Measurements from ENCODE around the gene CLDN16.

The CLDN16 gene

DNA sequence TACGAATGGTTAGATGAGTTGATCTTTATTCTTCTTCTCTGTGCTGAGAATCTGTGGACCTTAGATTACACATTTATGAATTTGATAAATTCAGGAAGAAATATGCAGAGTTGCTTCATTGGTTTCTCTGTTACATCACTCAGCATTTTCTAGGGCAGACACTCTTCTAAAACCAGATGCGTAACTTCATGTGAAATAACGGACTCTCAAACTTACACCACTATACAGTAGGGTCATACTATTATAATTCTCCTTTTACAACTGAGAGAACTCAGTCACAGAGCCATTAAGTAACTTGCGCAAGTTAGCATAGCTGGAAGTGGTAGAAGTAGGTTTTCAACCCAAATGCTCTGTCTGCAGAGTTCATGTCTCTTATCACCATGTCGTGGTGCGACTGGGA is 56.0 kb downstream of the CLDN16 start:
- DNase-seq, result no peak

DNA sequence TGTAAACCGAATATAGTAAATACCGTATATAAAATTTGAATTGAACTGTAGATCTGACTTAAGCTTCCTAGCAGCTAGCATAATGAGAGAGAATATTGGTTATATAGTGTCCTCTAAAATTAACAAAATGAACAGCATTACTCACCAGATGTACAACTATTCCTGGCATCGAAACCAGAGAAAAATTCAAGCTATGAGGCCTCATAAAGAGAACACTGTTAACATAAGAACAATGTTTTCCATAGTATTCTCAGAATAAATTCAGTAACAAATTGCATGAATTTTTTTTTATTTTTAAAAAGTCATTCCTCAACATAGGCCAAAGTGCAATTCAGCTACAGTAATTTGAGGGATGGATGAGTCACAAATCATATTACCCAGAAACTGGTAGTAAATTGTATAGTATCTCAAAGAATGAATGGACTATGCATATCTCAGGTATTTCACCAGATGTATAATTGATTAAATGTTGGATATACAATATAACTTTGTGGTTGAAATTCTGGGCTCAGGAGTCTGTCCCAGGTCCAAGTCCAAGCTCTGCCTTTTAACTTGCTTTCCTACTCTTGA is 56.7 kb downstream of the CLDN16 start:
- DNase-seq, result no peak

DNA sequence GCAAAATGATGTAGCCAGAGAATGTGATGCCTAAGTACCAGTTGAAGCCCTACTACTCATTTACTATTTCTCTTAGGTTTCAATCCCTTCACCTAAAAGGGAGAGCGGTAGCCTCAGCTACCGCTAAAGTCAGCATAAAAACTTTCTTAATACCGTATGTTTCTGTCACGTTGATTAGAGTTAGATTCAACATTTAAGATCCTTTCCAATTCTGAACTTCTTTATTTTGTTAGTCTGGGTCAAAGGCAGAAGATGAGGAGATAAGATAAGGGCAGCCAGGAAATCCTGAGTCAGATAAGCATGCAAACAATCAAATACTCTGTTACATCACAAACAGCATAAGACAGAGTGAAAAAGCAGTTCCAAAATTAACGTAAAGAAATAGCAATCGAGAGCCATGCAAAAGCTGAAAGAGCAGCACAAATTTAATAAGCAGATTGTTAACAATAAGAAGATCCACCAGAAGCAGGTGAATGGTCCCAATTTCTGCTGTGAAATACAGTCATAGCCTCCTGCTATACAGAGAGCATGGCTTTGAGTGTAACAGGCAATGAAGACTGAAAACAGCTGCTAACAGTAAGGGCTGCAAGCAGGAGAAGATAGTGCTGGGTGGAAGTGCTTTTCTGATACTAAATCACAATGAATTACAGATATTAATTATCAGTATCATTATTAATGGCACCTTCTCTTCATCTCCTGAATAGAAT is 58.8 kb downstream of the CLDN16 start:
- no peak for DNase-seq

DNA sequence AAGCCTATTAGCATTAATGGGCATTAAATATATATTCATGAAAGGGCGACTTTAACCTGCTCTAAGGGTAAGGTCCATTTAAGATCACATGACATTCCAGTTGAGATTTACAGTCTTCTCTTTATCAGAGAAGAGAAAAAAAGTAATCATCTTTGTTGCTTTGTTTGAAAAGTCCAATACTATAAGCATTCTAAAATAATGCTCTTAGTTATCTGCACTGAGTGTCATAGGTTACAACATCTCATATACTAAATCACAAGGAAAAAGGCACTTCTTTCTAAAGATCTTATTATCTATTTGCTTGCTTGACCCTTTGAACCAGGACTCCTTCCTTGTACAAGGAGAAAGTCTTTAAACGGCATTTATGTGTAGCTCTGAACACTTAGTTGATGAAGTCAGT is 60.3 kb downstream of the CLDN16 start:
- DNase-seq, result no peak

DNA sequence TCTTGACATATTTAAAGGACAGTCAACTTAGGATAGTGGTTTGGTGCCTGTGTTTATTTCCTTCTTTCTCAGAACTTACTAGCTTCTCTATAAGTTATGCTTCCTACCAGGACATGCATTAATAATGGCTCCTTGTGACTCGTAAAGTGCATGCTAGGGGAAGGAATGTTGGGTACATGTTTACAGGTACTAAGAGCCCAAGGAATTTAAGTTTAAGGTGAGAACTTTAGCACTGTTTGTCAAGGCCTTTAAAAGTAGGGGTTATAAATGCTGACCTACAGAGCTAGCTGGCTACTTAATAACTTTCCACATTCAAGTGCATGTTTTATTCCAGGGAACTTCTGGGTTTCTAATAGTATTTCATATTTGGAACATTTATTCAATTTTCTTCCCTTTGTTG is 61.8 kb downstream of the CLDN16 start, which contains the start of gene TMEM207:
TSS of gene TMEM207 (minus strand) at position 101 of the 400 bp plus-strand sequence. CDS start at position 9, 92 bp downstream.
- DNase-seq, result no peak

DNA sequence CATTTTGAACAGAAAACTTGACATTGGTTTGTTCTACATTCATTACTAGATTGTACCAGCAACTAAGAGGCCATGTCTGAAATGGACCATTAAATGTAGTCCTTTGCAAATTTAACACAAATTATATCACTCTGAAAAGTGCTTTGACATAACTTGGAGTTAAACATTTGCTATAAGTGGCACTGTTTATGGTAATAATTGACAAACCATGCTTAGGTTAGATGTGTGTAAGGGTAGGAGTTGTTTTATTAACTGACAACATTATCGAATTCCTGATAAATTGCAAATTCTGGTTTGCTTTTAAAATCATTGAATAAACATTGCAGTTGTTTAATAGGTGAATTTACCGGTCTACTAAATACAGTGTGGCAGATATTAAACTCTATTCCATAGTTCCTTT is 67.9 kb downstream of the CLDN16 start:
- DNase-seq, result no peak

DNA sequence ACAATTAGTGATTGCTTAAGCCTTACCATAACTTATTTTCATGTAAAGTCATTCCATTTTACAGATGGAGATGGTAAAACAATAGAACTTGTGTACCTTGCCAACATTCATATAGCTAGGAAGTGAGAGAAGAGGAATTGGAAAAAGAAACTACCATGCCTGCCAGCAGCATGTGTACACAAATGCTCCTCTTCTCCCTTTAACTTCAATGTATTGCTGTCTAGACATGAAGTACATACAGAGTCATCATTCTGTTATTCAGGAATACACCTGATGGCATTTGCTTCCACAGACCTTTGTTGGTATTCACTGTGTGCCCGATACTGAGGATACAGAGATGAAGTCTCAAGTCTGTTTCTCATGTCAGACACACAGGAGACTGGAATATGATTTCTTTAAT is 68.8 kb downstream of the CLDN16 start:
- DNase-seq, result no peak

DNA sequence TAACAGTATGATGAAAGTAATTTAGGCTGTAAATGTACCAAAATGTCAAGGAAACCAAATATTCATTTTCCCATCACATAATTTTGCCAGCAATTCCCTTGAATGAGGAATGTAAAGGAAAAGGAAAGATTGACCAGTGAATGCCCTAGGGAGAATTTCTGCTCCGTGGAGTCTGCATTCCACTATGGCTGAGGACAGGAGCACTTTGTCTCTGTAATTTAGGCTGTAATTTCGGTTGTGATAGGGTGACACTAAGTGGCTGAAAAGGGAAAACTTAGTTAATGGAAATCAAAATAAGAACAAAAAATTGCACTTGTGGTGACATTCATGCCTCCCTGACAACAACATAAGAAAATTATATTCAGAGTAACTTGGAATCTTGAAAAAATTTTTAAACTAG is 70.1 kb downstream of the CLDN16 start:
- DNase-seq, result no peak

Measured in NCI-H1436 treated with DMSO at 0.1 percent for 48 hours (cell line).